HG03064 (cell line): Measurements from ENCODE around the gene TAGLN2.

Source experiments
- ATAC-seq: cut with Tn5 transposase; IDR thresholded peaks from one replicate; pipeline ENCODE4 v1.9.1; 2021; ENCODE audit warnings: low read depth; ENCODE audit not compliant: unreplicated experiment

TAGLN2 gene

DNA sequence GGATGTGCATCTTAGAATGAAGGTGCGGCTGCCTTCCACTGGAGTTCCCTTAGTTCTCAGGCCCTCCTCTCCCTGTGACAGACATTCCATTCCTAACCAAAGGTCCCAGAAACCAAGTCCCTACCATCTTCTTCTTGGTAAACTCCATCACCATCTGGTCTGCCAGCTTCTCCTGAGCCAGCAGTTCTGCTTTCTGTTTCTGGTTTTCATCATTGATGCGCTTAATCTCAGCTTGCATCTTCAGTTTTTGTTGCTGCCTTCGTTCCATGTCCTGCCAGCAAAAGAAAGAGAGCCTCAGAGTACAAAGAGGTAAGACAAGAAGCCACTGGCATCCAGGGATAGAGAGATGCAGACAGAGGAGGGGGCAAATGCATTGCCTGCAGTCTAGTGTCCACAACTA, 44.9 kb downstream of the TAGLN2 start:
- no peak for ATAC-seq

DNA sequence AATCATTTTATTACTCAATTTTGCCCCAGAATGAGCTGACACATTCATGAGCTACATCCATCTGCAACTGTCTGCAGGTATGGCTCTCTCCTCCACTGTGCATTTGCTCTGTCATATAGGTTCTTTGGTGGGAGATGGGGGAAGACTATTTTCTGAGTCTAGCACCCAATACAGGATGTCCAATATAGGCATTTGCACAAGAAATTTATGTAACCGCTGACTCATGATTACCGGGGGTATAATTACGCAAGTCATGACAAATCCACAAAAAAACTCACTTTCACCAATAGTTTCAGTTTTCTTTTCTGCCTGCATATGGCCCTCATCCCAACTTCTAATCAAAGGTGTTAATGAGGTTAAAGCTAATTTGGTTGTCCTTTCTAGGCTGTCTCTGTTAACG, 45.3 kb downstream of the TAGLN2 start:
- no peak for ATAC-seq

GRCh38 chr1:159879136-159879535, 46.2 kb downstream of the TAGLN2 start:
- ATAC-seq = no peak

DNA sequence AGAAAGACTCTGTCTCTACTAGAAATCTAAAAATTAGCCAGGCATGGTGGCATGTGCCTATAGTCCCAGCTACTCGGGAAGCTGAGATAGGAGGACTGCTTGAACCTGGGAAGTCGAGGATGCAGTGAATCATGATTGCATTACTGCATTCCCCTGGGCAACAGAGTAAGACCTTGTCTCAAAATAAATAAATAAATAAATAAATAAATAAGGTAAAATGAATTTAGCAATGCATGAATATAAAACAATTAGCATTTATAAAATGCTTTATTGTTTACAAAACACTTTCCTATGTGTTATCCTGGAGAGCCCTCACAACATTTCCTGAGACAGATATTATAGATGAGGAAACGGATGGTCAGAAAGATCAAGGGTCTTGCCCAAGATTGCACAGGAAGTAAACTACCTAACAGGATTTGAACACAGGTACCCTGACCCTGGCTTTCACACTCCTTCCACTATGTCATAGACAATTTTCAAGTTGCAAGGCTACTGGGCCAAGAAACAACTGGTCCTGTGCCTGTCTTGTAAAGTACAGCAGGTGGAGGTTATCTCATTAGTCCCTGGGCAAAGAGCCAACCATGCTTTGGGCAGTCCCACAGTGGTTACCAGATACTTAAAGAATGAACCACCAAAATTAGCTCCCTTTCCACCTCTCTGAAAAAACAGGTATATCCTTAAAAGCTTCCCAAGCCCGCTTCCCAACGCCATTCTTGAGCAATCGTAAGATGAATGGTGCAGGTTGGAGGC, 47.4 kb downstream of the TAGLN2 start:
- no peak for ATAC-seq

DNA sequence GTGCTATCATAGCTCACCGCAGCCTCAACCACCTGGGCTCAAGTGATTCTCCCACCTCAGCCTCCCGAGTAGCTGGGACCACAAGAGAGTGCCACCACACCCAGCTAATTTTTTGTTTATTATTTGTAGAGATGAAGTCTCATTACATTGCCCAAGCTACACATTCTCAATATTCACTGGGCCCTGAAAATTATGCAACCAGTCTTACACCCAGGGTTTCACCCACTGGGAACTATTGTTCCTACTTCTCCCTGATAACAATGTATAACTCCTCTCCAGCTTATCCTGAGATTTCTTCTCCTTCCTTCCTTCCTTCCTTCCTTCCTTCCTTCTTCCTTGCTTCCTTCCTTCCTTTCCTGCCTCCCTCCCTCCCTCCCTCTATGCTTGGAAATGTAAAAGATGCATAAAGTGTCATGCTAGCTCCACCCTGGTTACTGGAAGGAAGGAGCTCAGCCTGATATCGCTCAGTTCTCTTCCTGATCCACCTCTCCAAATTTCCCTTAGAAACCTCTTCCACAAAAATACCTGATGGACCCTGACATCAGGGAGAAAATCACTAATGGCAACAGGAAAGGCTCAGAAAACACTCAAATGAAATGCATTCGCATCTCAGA, 51.7 kb downstream of the TAGLN2 start:
- no peak for ATAC-seq

GRCh38 chr1:159872891-159873290, 52.4 kb downstream of the TAGLN2 start:
- ATAC-seq = no peak

DNA sequence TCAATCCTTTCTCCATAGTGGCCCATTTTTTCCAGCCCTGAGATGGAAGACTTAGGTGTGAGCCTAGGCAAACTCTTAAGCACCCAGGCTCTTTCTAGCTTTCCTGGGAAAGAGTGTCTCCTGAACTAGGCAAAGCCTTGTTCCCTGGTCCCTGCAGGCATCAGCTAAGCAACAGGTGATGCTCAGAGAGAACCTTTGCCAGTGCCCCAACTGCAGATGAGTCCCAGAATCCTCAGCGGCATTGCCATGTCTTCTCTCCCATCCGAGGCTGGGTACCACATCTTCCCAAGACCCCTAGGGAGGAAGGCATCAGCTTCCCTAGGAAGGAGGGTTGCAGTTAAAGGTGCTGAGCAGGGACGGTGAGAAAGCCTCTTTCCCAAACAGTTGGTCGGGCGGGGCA, 54.6 kb downstream of the TAGLN2 start:
- no peak for ATAC-seq

DNA sequence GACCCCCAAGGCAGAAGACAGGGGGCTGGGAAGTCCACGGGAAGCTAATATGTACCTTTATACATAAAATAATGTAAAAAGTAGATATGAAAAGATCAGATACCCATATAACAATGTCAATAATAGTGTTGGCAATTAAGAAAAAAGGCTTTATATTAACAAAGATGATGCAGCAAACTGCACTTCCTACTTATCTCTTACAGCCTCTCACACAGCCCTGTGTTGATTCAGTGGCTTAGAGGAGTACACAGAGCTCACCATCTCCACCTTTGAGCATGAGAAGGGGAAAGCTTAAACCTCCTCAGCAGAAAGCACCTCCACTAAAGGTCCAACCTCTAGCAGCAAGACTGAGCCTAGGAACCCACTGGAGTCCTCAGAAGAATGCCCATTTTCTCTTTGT, 55.7 kb downstream of the TAGLN2 start:
- ATAC-seq = no peak

- ATAC-seq = no peak
Measured at GRCh38 chr1:159869173-159869572, 56.1 kb downstream of the TAGLN2 start.

DNA sequence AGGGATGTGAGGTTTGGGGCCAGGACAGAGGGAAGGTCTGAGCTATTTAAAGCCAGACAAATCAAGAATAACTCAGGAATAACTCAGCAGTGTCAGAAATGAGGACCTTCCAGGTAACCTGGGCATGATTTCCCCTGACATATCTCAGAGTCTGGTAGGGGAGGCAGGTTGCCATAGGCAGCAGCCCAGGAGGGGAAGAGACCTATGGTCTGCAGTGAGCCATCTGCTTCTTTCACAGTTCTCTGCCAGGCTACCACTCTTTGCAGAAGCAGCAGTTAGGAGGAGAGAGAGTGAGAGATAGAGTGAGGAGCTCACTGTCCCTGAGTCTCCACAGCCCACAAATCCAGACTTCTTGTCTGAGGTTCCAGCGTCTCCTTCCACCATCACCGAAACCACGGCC, 56.5 kb downstream of the TAGLN2 start:
- ATAC-seq = no peak
